Neural progenitor cell (in vitro differentiated cells): ENCODE data around the gene ZGPAT. TPM values are rescaled to one million over a fixed set of nuclear protein-coding genes. Genes with fewer than 3 reads are reported as not detected.
A peak's percentile ranks its signal among the peaks of the same experiment; 100 is the strongest.
"Not testable (repeated sequence)": the region's sequence is repeated elsewhere in the genome, so short reads cannot be mapped to it uniquely, and the experiment has no call there.

Experiments used
- DNase-seq: peaks from one replicate; pipeline ENCODE4 v3.0.0-alpha.2; 2016; ENCODE audit warnings: low spot score
- H2AFZ ChIP-seq: fragments of 200-600 bp; sonication (generic); replicated peaks from 2 replicates; pipeline ENCODE4 v1.6.1; 2016; ENCODE audit warnings: antibody characterized with exemption
- H3F3A ChIP-seq: fragments of 200-600 bp; sonication (generic); 2 replicates; pipeline ENCODE4 v1.6.1; 2016; ENCODE audit warnings: antibody characterized with exemption, low read depth
- H3K27ac ChIP-seq: fragments of 200-600 bp; sonication (generic); 2 replicates; pipeline ENCODE4 v1.5.1; 2016; ENCODE audit warnings: mild to moderate bottlenecking
- H3K27me3 ChIP-seq: fragments of 200-600 bp; sonication (generic); 2 replicates; pipeline ENCODE4 v1.6.1; 2016; ENCODE audit warnings: mild to moderate bottlenecking, moderate library complexity
- H3K36me3 ChIP-seq: fragments of 200-600 bp; sonication (generic); 2 replicates; pipeline ENCODE4 v1.5.1; 2016
- H3K4me1 ChIP-seq: fragments of 200-600 bp; sonication (generic); 2 replicates; pipeline ENCODE4 v1.6.1; 2016; ENCODE audit warnings: mixed run types
- H3K4me2 ChIP-seq: fragments of 200-600 bp; sonication (generic); 2 replicates; pipeline ENCODE4 v1.6.1; 2016
- H3K4me3 ChIP-seq: fragments of 200-600 bp; sonication (generic); 2 replicates; pipeline ENCODE4 v1.5.1; 2016
- H3K79me2 ChIP-seq: fragments of 200-600 bp; sonication (generic); 2 replicates; pipeline ENCODE4 v1.6.1; 2016; ENCODE audit warnings: low read depth
- H3K9ac ChIP-seq: fragments of 200-600 bp; sonication (generic); 2 replicates; pipeline ENCODE4 v1.6.1; 2016
- H3K9me3 ChIP-seq: fragments of 200-600 bp; sonication (generic); 2 replicates; pipeline ENCODE4 v1.5.1; 2016; ENCODE audit warnings: low read depth
- H4K20me1 ChIP-seq: fragments of 200-600 bp; sonication (generic); 2 replicates; pipeline ENCODE4 v1.6.1; 2016; ENCODE audit warnings: low read depth
- H3K27ac Mint-ChIP-seq: 3 replicates; pipeline ENCODE4 v1.8.0; 2021; ENCODE audit warnings: mixed read lengths
- H3K27me3 Mint-ChIP-seq: 2 replicates; pipeline ENCODE4 v1.8.0; 2022; ENCODE audit warnings: low read depth, mild to moderate bottlenecking, inconsistent platforms, moderate library complexity, mixed read lengths; ENCODE audit not compliant: insufficient read depth
- H3K36me3 Mint-ChIP-seq: 3 replicates; pipeline ENCODE4 v1.8.0; 2021; ENCODE audit warnings: mixed read lengths
- H3K4me1 Mint-ChIP-seq: 3 replicates; pipeline ENCODE4 v1.8.0; 2021; ENCODE audit warnings: mixed read lengths
- H3K4me3 Mint-ChIP-seq: 3 replicates; pipeline ENCODE4 v1.8.0; 2021; ENCODE audit warnings: mild to moderate bottlenecking, moderate library complexity, mixed read lengths
- H3K9me3 Mint-ChIP-seq: 3 replicates; pipeline ENCODE4 v1.8.0; 2020; ENCODE audit warnings: mixed read lengths
- CTCF ChIP-seq: fragments of 200-600 bp; sonication (generic); IDR thresholded peaks from 2 replicates; pipeline ENCODE4 v1.5.1; 2017; ENCODE audit warnings: antibody characterized with exemption, mild to moderate bottlenecking
- EZH2 ChIP-seq: fragments of 200-600 bp; sonication (generic); IDR thresholded peaks from 2 replicates; pipeline ENCODE4 v1.6.1; 2017; ENCODE audit warnings: antibody characterized with exemption, mild to moderate bottlenecking, moderate library complexity
- EZH2phosphoT487 ChIP-seq: fragments of 200-600 bp; sonication (generic); IDR thresholded peaks from 2 replicates; pipeline ENCODE4 v1.6.1; 2017; ENCODE audit warnings: antibody characterized with exemption
- total RNA-seq: library from RNA; depleted of rRNA; stranded (reverse); fragments of >200 nt; gene quantifications from 2 replicates; pipeline ENCODE4 v1.2.3, GENCODE V29; 2015; ENCODE audit warnings: low replicate concordance

ZGPAT gene
- total RNA-seq: 8.2 and 26.8 TPM in 2 replicates

GRCh38 chr20:63707558-63708300 lies at the start of gene ZGPAT, which contains the start of gene ARFRP1:
Gene ZGPAT, plus strand, starts transcription at chr20:63708039. Its CDS starts 542 bp downstream, at chr20:63708581.
Gene ARFRP1, minus strand, starts transcription at chr20:63707976. Its CDS starts 885 bp downstream, at chr20:63707091.
- peaks cover 68% of the 10 kb centered on the region for H3K79me2 ChIP-seq
- TF ChIP-seq EZH2phosphoT487 (peak; percentile 30), CTCF (no peak)
- peak within 1 kb of the TSS; percentile 92 for H3K4me3 Mint-ChIP-seq
- DNase-seq: peak; percentile 95
- H3K36me3 ChIP-seq: peaks cover 20% of the 10 kb centered on the region
- H3K4me1 ChIP-seq: peaks cover 6% of the 10 kb centered on the region
- H3K9me3 Mint-ChIP-seq: peaks cover 6% of the 10 kb centered on the region
- H3K9me3 ChIP-seq: no peaks in the 10 kb centered on the region
- H3K27ac ChIP-seq: no peak within 1 kb of the TSS
- peak within 1 kb of the TSS; percentile 76 for H3K9ac ChIP-seq
- H3K27me3 ChIP-seq: no peaks in the 10 kb centered on the region
- peak within 1 kb of the TSS; percentile 24 for H3K27ac Mint-ChIP-seq
- H3K4me2 ChIP-seq: peak within 1 kb of the TSS; percentile 100
- H3F3A ChIP-seq: no peaks in the 10 kb centered on the region
- peaks cover 22% of the 10 kb centered on the region for H3K4me1 Mint-ChIP-seq
- peak within 1 kb of the TSS; percentile 79 for H3K4me3 ChIP-seq
- H3K27me3 Mint-ChIP-seq: peaks cover 5% of the 10 kb centered on the region
- H3K36me3 Mint-ChIP-seq: peaks cover 37% of the 10 kb centered on the region
- peaks cover 22% of the 10 kb centered on the region for H4K20me1 ChIP-seq
- no peak within 1 kb of the TSS for H2AFZ ChIP-seq

GRCh38 chr20:63658749-63659187 lies 49.1 kb upstream of the ZGPAT start:
- H3K27ac ChIP-seq: no peak overlapping the region
- peak overlapping the region; percentile 95 for H3K4me3 Mint-ChIP-seq
- H3K4me1 Mint-ChIP-seq: peaks cover 36% of the 10 kb centered on the region

GRCh38 chr20:63659370-63659769 lies 48.5 kb upstream of the ZGPAT start:
- Histone ChIP-seq H3K4me3 (peak overlapping the region; percentile 94), H3K36me3 (no peaks in the 10 kb centered on the region), H3K79me2 (peaks cover 8% of the 10 kb centered on the region), H3K27me3 (peaks cover 6% of the 10 kb centered on the region), H3K9me3 (no peaks in the 10 kb centered on the region), H3K27ac (no peak overlapping the region), H3K9ac (no peak overlapping the region), H3K4me1 (no peaks in the 10 kb centered on the region), H4K20me1 (peaks cover 3% of the 10 kb centered on the region), H3F3A (peaks cover 4% of the 10 kb centered on the region), H2AFZ (no peak overlapping the region), H3K4me2 (peak overlapping the region; percentile 84)
- Mint-ChIP-seq H3K36me3 (peaks cover 2% of the 10 kb centered on the region), H3K27ac (no peak overlapping the region), H3K27me3 (peaks cover 11% of the 10 kb centered on the region), H3K4me1 (peaks cover 30% of the 10 kb centered on the region), H3K4me3 (peak overlapping the region; percentile 95), H3K9me3 (no peaks in the 10 kb centered on the region)
- TF ChIP-seq EZH2: no peak
- TF ChIP-seq EZH2phosphoT487: no peak
- no peak for TF ChIP-seq CTCF
- DNase-seq: no peak

More at GRCh38 chr20:63658749-63659187, 49.1 kb upstream of the ZGPAT start:
- DNase-seq: no peak
- no peaks in the 10 kb centered on the region for H3K36me3 ChIP-seq
- H4K20me1 ChIP-seq: peaks cover 3% of the 10 kb centered on the region
- no peaks in the 10 kb centered on the region for H3K9me3 ChIP-seq
- H3K27me3 ChIP-seq: peaks cover 8% of the 10 kb centered on the region
- peaks cover 12% of the 10 kb centered on the region for H3K27me3 Mint-ChIP-seq
- H3K36me3 Mint-ChIP-seq: peaks cover 2% of the 10 kb centered on the region
- no peaks in the 10 kb centered on the region for H3K9me3 Mint-ChIP-seq
- peak overlapping the region; percentile 84 for H3K4me2 ChIP-seq
- no peak for TF ChIP-seq EZH2phosphoT487
- no peak for TF ChIP-seq EZH2
- no peak for TF ChIP-seq CTCF
- peak overlapping the region; percentile 51 for H2AFZ ChIP-seq
- peak overlapping the region; percentile 46 for H3K27ac Mint-ChIP-seq
- no peaks in the 10 kb centered on the region for H3K4me1 ChIP-seq
- H3K4me3 ChIP-seq: peak overlapping the region; percentile 94
- H3K79me2 ChIP-seq: peaks cover 8% of the 10 kb centered on the region
- H3F3A ChIP-seq: peaks cover 10% of the 10 kb centered on the region
- H3K9ac ChIP-seq: no peak overlapping the region

GRCh38 chr20:63660174-63660573 lies 47.7 kb upstream of the ZGPAT start:
- not testable (repeated sequence) for H3K4me3 ChIP-seq, H3F3A ChIP-seq, H3K79me2 ChIP-seq, H3K4me2 ChIP-seq, H3K9ac ChIP-seq, H3K4me1 ChIP-seq, H3K27ac ChIP-seq, H3K27me3 Mint-ChIP-seq, DNase-seq, H3K27me3 ChIP-seq, H3K36me3 Mint-ChIP-seq, H3K9me3 ChIP-seq, H4K20me1 ChIP-seq, H3K9me3 Mint-ChIP-seq, H2AFZ ChIP-seq, H3K27ac Mint-ChIP-seq, H3K36me3 ChIP-seq
- Mint-ChIP-seq H3K4me1 (peaks cover 30% of the 10 kb centered on the region), H3K4me3 (peak overlapping the region; percentile 95)
